Limb (tissue), 2 donors: Measurements from ENCODE around the gene REEP1.
A peak's percentile ranks its signal among the peaks of the same experiment; 100 is the strongest.
"Not testable (repeated sequence)": the region's sequence is repeated elsewhere in the genome, so short reads cannot be mapped to it uniquely, and the experiment has no call there.

Experiments used
- DNase-seq, 2 donors: peaks; one replicate each; pipeline ENCODE4 v3.0.0-alpha.2; 2016; ENCODE audit errors: extremely low spot score in 2 of 2

REEP1 gene

GRCh38 chr2:86224645-86225355 is 112.6 kb downstream of the REEP1 start:
- no peak for DNase-seq

GRCh38 chr2:86223927-86224560 is 113.4 kb downstream of the REEP1 start:
- no peak for DNase-seq

- peak; percentile 61 to 71 for DNase-seq
These were observed 114.1 kb downstream of the REEP1 start for GRCh38 chr2:86223140-86223926.

GRCh38 chr2:86221066-86221684 is 116.3 kb downstream of the REEP1 start:
- peak in 1 of 2 donors; percentile 45 for DNase-seq

GRCh38 chr2:86219896-86220295 is 117.5 kb downstream of the REEP1 start:
- DNase-seq = no peak

GRCh38 chr2:86218124-86218523 is 119.3 kb downstream of the REEP1 start:
- no peak for DNase-seq

GRCh38 chr2:86216575-86217555 is 120.6 kb downstream of the REEP1 start:
- no peak for DNase-seq

GRCh38 chr2:86214503-86214832 is 123.0 kb downstream of the REEP1 start:
- DNase-seq = no peak

- DNase-seq = no peak
These were observed 123.5 kb downstream of the REEP1 start for GRCh38 chr2:86213699-86214502.

- DNase-seq = no peak
These were observed 124.4 kb downstream of the REEP1 start for GRCh38 chr2:86213056-86213455.

GRCh38 chr2:86211796-86212188 is 125.6 kb downstream of the REEP1 start:
- no peak for DNase-seq

- no peak for DNase-seq
These were observed 126.2 kb downstream of the REEP1 start for GRCh38 chr2:86211033-86211795.

GRCh38 chr2:86204458-86204857 is 133.0 kb downstream of the REEP1 start:
- DNase-seq = no peak

- no peak for DNase-seq
These were observed 133.8 kb downstream of the REEP1 start for GRCh38 chr2:86203614-86204013.

GRCh38 chr2:86202702-86203101 is 134.7 kb downstream of the REEP1 start:
- DNase-seq = no peak

GRCh38 chr2:86202336-86202692 is 135.1 kb downstream of the REEP1 start:
- no peak for DNase-seq

GRCh38 chr2:86201671-86202335 is 135.6 kb downstream of the REEP1 start:
- no peak for DNase-seq

GRCh38 chr2:86200564-86200963 is 136.9 kb downstream of the REEP1 start:
- not testable (repeated sequence) for DNase-seq

GRCh38 chr2:86199834-86200177 is 137.6 kb downstream of the REEP1 start:
- DNase-seq = no peak
